SIG-M5 treated with dmso at 0.1 percent for 504 hours (cell line): ENCODE results near the gene ATRN.

Experiments
- DNase-seq: peaks from one replicate; lab custom pipeline; 2025; ENCODE audit not compliant: unreplicated experiment; lab: John Stamatoyannopoulos, UW

ATRN gene

DNA sequence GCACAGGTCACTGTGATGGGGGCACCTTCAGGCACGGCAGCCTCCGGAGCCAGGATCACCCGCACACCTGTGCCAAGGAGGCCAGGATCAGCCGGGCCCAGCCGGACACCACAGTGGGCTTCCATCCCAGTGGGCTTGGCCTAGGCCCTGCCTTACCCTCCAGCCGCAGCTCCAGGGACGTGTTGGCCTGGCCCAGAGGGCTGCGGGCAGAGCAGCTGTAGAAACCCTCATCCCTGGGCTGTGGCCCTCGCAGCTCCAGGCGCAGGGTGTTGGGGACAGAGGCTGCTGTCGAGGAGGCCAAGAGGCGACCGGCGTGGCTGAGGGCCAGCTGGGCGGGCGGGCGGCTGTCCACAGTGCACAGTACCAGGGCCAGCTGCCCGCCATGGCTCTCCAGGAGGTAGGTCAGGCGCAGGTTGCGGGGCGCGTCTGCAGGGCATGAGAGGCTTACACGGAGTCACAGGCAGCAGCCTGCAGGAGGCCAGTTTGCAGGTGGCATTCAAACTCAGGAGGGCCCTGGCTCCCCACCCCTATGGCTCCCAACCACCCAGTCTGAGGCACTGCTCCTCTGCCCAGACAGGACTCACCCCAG is 222.0 kb downstream of the ATRN start:
- no peak for DNase-seq

DNA sequence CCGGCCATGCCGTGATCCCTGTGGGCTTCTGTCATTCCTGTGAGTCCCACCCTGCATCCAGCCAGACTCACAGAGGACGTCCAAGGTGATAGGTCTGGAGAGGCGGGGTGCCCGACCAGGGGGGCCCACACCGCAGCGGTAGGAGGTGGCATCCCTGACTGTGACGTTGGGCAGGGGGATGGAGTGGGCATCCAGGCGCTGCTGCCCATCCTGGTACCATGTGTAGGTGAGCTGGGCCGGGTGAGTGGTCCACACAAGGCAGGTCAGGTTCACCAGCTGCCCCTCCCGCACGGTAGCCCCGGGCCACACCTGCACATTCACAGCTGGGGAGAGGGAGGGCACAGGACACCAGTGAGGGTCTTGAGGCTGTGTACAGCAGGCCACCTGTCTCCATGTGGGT is 222.6 kb downstream of the ATRN start:
- no peak for DNase-seq

DNA sequence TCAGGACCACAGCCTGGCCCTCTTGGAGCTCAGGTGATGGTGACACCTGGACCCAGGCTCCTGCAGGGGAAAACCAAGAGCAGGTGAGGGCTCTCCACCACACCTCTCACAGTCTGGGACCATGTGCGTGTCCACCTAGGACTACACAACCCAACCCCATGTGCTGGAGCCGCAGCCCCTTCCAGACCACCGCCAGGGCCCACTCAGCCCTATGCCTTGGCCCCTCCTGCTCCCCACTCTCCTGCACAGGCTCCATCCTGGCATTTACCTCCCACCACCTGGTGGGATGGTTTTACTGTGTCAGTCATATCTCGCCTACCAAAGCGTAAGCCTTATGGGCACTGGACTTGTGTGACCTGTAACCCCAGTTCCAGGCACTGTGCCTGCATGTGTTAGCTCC is 224.0 kb downstream of the ATRN start:
- DNase-seq = no peak

DNA sequence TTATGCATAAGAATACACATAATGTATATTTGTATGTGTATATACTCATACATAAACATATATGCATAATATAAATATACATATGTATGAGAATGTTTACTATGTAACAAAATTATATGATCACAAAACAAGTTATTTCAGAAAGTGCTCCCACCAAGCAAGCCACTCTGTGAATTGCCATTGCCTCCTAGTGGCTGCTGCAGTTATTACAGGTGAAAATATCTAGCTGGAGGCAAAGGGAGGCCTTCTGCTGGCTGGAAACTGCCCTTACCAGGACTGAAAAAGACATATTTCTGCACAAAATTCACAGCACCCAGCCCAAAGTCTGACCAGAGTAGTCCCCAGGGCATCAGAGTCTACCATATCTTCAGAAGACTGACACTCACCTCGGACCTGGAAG is 225.4 kb downstream of the ATRN start:
- no peak for DNase-seq

DNA sequence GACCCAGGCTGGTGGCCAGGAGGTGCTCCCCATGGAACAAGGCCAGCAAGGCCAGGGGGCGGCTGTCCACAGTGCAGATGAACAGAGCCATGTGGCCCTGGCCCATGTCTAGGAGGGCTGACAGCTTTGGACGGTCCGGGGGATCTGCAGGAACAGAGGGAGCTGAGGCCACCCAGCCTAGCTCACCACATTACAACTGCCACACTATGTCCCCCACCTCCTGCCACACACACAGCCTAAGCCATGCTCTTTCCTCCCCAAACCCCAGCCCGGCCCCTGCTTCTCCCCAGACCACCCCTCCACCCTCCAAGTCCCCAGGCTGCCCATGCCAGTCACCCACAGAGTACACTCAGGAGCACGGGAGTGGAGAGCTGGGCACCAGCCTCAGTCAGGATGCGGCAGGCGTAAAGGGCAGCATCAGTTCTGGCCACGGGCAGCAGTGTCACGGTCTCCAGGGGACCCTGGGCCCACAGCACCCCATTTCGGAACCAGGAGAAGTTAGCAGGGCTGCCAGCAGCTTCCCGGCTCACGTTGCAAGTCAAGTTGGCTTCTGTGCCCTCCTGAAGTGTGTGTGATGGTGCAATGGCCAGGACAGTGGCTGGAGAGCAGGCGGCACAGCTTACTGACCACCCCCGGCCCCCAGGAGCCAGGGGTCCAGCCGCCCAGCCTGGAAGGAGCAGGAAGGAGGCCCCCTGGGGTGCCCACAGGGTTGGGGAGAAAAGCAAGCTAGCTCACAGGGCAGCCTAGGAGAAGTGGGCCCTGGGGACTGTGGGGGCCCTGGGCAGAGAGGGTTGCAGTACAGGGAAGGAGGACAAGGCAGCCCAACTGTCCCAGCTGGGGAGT is 226.1 kb downstream of the ATRN start:
- no peak for DNase-seq

DNA sequence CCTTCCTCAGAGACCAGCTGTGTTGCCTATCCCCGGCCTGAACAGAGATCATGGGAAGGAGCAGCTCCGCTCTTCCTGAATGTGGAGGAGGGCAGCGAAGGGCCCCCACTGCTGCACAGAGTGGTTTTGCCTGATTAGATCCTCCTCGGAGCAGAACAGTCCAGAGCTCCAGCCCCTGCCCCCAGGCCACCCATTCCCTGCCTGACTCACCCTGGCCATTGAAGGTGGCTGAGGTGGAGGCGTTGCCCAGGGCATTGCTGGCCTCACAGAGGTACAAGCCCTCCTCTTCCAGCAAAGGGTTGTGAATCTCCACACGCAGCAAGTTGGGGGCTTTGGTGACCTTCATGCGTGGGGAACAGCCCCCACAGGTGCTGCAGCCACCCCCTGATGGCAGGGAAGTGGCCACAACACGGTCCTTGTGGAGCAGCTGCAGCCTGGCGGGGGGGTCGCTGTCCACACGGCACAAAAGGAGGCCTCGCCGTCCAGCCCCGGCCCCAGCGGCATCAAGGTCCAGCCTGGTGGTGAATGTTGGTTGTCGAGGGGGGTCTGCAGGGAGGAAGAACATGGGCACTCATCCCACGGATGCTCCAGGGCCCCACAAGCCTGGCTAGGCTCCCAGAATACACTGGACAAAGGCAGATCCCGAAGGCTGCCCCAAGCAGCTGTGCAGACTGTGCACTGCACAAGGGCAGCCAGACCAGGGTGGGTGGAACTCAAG is 226.9 kb downstream of the ATRN start:
- DNase-seq = no peak

DNA sequence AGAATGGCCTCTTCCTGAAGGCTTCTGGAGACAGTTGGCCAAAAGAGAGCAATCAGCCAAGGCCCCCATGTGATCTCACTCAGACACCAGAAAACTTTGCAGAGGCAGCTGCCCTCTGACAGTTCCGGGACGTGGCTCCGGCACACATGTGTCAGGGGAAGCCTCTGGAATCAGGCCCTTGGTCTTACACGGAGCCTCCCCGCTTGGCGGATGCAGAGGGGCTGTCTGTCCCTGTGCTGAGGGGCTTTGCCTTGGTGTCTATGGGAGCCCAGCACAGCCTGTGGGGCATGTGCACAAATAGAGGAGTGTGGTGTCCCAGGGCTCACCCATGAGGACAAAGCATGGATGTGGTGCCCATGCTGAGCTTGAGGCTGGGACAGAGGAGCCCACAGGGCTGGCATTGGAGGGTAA is 227.8 kb downstream of the ATRN start:
- no peak for DNase-seq

DNA sequence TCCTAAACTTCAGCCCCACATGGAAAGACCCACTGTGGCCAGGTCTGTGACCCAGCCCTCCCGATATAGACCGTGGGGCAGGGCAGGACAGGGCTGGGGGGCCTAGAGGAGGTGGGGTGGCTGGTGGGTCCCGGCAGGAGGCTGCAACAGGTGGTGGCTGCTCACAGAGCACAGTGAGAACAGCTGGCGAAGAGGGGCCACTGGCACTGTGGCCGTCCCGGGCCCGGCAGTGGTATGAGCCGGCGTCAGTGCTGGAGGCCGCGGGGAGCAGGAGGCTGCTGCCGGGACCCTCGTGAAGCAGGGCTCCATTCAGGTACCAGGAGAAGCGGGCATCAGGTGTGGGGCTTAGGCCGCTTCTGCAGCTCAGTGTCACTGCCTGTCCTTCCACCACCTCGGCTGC is 228.2 kb downstream of the ATRN start:
- no peak for DNase-seq
